T47D (cell line): ENCODE data around the gene ANKRD33B.

Experiments used
- DNase-seq, 2 experiments: peaks; one replicate each; pipeline versions ENCODE4 v3.0.0 to v3.0.0-alpha.2; 2011 to 2012; ENCODE audit warnings: low read depth in 1 of 2, low spot score in 1 of 2
- JUND ChIP-seq: IDR thresholded peaks from 2 replicates; pipeline ENCODE4 v1.6.1; 2012; ENCODE audit warnings: low read depth
- in situ Hi-C: cut with HindIII; loops from 2 replicates; pipeline ENCODE4 v1.10.0; 2016; ENCODE audit warnings: low sequenced_read_pairs, low pct_unique_long_range_greater_than_20kb

The ANKRD33B gene

GRCh38 chr5:10615693-10616092 is 51.8 kb downstream of the ANKRD33B start:
- no peak for TF ChIP-seq JUND
- in situ Hi-C loops = no loop called here
- DNase-seq = no peak

GRCh38 chr5:10617103-10617502 is 53.2 kb downstream of the ANKRD33B start:
- no peak for DNase-seq
- no peak for TF ChIP-seq JUND
- in situ Hi-C loops = no loop called here

GRCh38 chr5:10618311-10618710 is 54.4 kb downstream of the ANKRD33B start:
- in situ Hi-C loops = no loop called here
- TF ChIP-seq JUND = no peak
- no peak for DNase-seq

- in situ Hi-C loops = no loop called here
Measured at GRCh38 chr5:10619649-10620048, 55.8 kb downstream of the ANKRD33B start.

GRCh38 chr5:10620346-10620745 is 56.5 kb downstream of the ANKRD33B start:
- no peak for TF ChIP-seq JUND
- DNase-seq = no peak
- in situ Hi-C loops = no loop called here

More at GRCh38 chr5:10619649-10620048, 55.8 kb downstream of the ANKRD33B start:
- no peak for TF ChIP-seq JUND
- no peak for DNase-seq

GRCh38 chr5:10621832-10622231 is 58.0 kb downstream of the ANKRD33B start:
- DNase-seq = no peak
- in situ Hi-C loops = no loop called here
- TF ChIP-seq JUND = no peak

- in situ Hi-C loops = no loop called here
- no peak for DNase-seq
- TF ChIP-seq JUND = no peak
Measured at GRCh38 chr5:10622810-10623209, 58.9 kb downstream of the ANKRD33B start.

GRCh38 chr5:10623305-10623910 is 59.5 kb downstream of the ANKRD33B start:
- in situ Hi-C loops = no loop called here
- TF ChIP-seq JUND = no peak
- no peak for DNase-seq

- TF ChIP-seq JUND = no peak
- in situ Hi-C loops = no loop called here
- no peak for DNase-seq
Measured at GRCh38 chr5:10624206-10624605, 60.3 kb downstream of the ANKRD33B start.

GRCh38 chr5:10624679-10625078 is 60.8 kb downstream of the ANKRD33B start:
- no peak for DNase-seq
- no peak for TF ChIP-seq JUND
- in situ Hi-C loops = no loop called here

GRCh38 chr5:10625700-10626472 is 62.0 kb downstream of the ANKRD33B start:
- in situ Hi-C loops = no loop called here
- DNase-seq = no peak
- TF ChIP-seq JUND = no peak

- in situ Hi-C loops = no loop called here
- no peak for DNase-seq
- no peak for TF ChIP-seq JUND
Measured at GRCh38 chr5:10626473-10627013, 62.7 kb downstream of the ANKRD33B start.

- in situ Hi-C loops = no loop called here
- TF ChIP-seq JUND = no peak
- no peak for DNase-seq
Measured at GRCh38 chr5:10627160-10627701, 63.4 kb downstream of the ANKRD33B start.

- no peak for DNase-seq
- in situ Hi-C loops = no loop called here
- no peak for TF ChIP-seq JUND
Measured at GRCh38 chr5:10628601-10629000, 64.7 kb downstream of the ANKRD33B start.
